Left ventricle myocardium superior (tissue), 1 donor: ENCODE measurements around the gene NFIB. TPM values are rescaled to one million over a fixed set of nuclear protein-coding genes. Genes with fewer than 3 reads are reported as not detected.

Experiments used
- ATAC-seq: fragments of 200-7000 bp; cut with Tn5 transposase; one replicate; pipeline ENCODE4 v1.9.1; 2020; ENCODE audit warnings: mild to moderate bottlenecking, moderate library complexity
- DNase-seq: peaks from one replicate; pipeline ENCODE4 v3.0.0-alpha.2; 2020
- intact Hi-C: fragments of 100-400 bp; cut with micrococcal nuclease; formaldehyde crosslinking; loops from one replicate; pipeline ENCODE4 v1.11.0; 2022
- total RNA-seq: library from RNA; stranded (reverse); fragmentation: NEBNext Ultra II Directional; extraction: Animal tissue kit (Norgen Biotek cat#: 25700); gene quantifications from one replicate; pipeline ENCODE4 v1.2.1, GENCODE V29; 2021
- donor health status: DM: no; HTN: yes; CAD: no; lungs with severe emphysema.

NFIB gene
- total RNA-seq, 1 donor from 2014 or later = 110 TPM

DNA sequence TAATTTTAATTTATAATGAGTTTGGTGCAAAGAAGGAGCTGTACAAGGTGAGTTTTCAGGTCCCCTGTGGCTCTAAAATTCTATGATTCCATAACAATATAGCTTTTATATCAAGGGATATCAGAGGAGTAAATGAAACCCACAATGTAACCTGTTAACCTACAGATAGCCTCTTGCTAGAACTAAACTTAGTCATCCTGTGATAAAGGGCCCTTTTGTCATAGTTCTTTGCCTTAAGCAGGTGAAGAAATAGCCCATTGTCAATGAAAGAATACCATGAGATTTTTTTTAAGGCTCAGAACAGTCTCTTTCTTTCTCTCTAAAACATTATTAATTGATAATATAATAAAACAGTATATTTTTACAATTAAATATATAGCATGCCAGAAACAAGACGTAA, 127.8 kb downstream of the NFIB start:
- DNase-seq = no peak
- no peak for ATAC-seq
- intact Hi-C loops = no loop called here

DNA sequence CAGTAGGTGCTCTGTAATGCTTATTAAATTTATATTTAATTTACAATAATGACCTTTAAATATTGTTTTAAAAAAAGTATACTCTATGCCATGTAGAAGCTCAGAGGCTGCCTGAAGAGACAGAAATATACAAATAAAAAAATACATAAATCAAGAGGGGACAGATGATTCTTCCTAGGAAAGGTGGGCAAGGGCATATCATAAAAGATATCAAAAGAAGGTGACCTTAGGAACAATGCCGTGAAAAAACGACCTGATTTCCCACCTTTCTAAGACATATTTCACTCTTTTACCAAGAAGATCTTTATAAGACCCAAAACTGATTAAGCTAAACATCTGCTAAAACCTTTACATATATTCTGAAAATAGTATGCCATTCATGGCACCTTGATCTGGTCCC, 128.9 kb downstream of the NFIB start:
- no peak for DNase-seq
- no peak for ATAC-seq
- intact Hi-C loops = no loop called here

DNA sequence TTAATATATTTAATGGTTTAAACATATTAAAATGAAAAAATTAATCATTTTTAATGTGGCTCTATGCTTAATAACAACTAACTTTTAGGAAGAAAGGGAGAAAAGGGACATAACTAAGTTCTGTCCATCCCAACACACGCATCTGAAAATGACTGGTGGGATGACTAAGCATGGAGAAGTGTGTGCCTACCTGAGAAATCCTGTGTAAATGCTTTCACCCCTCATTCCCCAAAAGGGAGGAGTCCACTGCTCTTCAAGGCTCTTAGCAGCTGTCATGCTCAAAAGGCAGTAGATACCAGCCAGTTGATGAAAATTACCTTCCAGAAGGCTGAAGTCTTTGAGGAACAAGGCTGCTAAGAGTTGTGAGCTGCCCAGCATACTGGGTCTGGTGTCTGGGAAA, 130.9 kb downstream of the NFIB start:
- intact Hi-C loops = no loop called here
- ATAC-seq (no peak), DNase-seq (no peak)

DNA sequence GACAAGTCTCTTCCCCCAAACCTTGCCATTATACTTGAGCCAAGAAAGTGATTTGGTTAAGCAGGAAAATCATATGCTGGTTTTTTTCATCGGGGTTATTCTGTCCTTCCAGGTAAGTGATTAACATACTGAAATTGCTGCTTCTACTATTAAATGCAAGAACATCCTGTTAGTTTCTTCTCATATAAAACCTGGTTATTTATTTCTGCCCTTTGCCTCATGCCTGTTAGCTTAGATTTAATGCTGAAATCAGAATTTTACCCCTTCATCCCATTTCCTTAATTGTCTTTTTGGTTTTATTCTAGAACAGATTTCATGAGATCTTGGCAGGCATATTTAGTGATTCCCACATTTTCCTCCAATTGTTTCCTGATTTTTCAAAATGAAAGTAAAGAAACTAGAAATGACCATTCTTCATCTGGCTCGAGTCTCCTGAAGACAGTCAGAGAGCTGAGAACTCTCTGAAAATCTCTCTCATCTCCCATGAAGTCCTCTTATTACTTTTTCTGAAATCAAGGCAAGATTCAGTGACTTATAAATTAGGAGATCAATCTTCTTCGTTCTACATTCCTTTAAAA, 132.9 kb downstream of the NFIB start:
- ATAC-seq (no peak), DNase-seq (no peak)
- intact Hi-C loops = no loop called here

DNA sequence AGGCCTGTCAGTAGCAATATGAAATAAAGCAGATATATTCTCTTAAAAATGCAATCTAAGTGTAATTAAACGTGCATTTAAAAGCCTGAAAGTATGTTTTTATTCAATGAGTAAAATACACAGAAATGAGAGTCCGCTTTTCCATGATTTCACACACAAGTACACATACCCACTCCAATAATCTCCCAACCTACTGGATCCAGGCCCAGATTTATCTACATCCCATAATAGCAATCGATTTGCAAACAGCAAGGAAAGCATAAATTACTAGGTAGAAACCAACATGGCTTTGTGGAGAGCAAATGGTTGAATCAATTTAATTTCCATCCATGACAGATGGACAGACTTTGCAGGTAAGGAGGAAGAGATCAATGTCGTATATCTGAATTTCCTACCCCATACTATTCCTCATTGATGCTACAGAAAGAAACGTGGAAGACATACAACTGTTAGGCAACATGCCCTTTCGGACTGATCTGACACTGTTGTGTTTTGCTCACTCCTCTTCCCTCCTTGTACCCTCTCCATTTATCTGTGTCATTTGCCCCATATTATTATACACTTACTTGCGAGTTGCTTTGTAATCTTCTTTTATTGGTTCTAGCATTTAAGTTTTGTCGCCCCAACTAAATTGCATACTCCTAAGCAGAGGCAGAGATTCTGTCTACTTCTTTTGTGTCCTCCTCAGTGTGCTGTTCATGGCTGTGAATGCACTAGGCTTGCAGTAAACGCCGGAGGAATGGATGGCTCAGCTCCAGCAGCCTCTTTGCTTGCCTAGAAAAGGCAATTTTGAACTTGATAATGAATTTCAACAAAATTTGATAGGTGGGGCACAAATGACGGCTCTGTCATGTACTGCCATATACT, 133.6 kb downstream of the NFIB start:
- peak; percentile 58 for DNase-seq
- ATAC-seq = peak; percentile 74
- intact Hi-C loops = no loop called here

DNA sequence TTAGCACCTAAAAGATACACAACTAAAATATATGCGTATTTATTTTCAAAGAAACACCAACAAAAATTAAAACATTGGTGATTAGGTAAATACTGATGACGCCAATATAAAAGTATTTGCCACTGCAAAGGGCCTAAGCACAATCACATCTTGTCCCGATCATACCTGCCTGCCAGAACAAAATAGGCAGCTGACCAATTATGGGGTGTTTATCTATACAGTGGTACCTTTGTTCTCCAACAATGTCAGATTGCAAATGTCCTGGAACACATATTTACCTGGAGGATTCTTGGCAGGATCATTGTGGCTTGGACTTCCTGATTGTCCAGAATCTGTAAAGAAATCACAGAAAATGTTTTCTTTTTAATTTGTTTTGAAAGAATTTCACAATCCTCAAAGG, 134.5 kb downstream of the NFIB start:
- DNase-seq (no peak), ATAC-seq (peak; percentile 24)
- intact Hi-C loops = no loop called here

DNA sequence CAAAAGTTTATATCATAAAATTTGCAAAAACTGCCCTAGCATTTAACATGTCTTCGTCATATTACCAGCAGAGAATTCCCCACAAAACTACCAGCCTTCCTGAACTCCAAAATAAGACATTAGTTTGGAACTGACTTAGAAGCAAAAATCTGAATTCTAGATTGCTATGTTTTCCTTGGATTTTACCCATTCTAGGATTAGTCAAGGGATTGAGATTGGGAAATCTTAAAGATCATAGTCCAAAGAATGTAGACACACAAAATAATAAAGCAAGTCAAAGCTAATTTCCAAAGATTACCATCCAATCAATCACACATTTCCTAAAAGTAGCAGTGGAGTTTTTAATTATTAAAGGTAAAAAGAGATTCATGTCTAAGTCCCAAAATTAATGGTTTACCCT, 138.2 kb downstream of the NFIB start:
- intact Hi-C loops = no loop called here
- DNase-seq (no peak), ATAC-seq (no peak)

DNA sequence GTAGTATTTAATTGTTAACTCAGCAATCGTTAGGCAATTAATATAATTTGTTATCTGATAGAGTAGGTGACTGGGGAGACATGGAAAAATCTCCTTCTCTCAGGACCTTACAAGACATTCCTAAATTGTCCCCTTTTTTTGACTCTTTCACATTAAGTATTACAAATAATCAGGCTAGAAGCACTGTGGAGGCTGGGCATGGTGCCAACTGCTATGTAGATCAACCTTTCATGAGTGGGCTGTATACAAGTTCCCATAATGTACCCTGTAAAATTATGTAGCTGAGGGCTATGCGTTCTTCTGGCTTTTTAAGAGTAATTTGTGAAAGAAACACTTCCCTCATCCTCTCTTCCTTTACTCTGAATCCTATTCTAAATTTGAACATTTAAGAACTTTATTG, 140.2 kb downstream of the NFIB start:
- ATAC-seq (no peak), DNase-seq (peak; percentile 41)

DNA sequence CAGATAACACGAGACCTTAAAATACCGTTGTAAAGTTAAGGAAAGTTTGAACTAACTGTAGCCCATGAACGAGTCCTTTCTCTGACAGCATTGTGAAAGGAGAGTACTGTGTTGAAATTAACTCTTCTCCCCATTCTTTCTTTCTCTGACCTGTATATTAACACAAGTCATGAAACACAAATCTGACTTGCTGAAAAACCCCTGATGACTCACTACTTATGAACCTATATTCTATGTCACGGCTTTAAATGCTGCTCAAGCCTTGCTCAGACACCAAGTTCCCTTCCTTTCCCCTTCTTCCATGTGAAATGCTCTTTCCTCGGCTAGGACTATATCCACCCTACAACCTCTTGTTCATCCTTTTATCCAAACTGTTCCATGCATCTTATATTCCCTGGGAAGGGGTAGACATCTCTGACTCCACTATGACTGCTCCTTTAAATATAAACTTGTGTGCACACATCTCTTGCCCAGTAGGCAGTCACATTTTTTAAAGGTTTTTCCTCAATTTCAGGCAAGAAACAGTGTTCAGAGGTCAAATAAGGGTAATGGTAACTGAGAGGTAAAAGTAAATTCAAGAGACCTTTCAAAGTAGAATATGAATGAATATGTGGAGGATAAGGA, 142.9 kb downstream of the NFIB start:
- intact Hi-C loops = no loop called here
- no peak for ATAC-seq
- DNase-seq = no peak

More for the DNA sequence above, 140.2 kb downstream of the NFIB start:
- intact Hi-C loops = no loop called here

DNA sequence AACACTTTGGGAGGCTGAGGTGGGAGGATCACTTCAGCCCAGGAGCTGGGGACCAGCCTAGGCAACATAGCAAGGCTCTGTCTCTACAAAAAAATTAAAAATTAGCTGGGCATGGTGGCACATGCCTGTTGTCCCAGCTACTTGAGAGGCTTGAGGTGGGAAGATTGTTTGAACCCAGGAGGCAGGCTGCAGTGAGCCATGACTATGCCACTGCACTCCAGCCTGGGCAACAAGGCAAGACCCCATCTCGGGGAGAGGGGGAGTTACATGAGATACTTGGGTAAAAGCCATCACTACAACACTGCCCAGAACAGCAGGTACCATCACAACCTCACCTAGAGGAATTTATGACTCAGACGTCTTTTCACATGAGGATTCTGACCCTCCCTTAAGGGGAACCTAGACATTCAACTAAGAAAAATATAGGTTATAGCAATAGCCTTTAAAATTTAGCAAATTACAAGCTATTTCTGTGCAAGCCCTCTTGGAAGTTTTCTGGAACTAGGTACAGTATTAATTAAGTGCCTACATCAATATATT, 143.5 kb downstream of the NFIB start:
- no peak for DNase-seq
- intact Hi-C loops = no loop called here
- no peak for ATAC-seq

DNA sequence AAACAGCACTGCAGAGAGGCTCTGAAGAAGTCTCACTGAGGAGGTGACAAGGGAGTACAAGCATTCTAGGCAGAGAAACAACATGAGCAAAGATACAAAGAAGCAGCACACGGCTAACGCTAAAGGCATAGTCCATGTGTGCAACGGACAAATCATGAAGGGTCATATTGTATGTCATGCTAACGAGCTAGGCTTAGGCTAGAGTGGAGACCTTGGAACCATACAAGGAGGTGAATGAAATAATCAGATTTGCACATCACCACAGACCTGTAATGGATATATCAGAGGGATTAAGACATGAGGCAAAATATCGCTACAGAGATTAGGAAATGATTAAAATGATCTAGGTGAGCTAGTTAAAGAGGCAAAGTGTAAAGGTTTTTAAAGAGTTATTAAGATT, 145.6 kb downstream of the NFIB start:
- no peak for DNase-seq
- intact Hi-C loops = no loop called here
- no peak for ATAC-seq

DNA sequence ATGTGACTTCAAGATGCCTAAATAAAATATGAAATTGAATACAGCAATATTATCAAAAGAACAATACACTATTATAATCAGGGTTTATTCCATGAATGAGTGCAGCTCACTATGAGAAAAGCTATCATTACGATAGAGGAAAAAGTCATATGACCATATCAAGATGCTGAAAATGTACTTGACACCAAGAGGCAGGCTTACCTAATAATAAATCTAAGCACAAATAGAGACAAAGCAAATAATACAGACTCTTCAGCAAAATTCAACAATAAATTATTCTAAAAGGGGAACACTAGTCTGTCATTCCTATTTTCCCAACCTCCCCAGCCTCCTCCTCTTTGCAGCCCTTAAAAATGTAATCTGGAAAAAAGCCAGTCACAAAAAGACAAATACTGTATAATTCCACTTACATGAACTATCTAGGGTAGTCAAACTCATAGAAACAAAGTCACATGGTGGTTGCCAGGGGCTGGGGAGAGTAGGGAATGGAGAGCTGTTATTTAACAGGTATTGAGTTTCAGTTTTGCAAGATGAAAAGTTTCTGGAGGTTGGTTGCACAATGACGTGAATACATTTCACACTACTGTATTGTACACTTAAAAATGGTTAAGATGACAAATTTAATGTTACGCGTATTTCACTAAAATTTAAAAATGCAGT, 148.4 kb downstream of the NFIB start:
- intact Hi-C loops = no loop called here
- no peak for DNase-seq
- ATAC-seq = no peak

DNA sequence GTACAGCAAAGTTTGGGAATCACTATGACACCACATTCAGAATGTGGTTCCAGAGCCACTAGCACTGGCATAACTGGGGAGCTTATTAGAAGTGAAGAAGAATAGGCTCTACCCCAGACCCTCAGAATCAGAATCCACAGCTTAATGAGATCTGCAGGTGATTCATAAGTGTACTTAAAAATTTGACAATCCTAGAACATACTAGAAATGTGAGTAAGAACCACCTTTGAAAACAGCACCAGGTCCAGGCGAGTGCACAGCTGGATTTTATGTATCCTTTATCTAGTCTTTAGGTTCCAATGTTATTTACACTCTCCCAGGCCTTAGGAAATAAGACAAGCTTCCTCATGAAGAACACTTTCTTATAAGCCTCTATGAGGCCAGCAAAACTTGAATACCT, 149.0 kb downstream of the NFIB start:
- ATAC-seq (peak; percentile 10), DNase-seq (no peak)
- intact Hi-C loops = no loop called here

DNA sequence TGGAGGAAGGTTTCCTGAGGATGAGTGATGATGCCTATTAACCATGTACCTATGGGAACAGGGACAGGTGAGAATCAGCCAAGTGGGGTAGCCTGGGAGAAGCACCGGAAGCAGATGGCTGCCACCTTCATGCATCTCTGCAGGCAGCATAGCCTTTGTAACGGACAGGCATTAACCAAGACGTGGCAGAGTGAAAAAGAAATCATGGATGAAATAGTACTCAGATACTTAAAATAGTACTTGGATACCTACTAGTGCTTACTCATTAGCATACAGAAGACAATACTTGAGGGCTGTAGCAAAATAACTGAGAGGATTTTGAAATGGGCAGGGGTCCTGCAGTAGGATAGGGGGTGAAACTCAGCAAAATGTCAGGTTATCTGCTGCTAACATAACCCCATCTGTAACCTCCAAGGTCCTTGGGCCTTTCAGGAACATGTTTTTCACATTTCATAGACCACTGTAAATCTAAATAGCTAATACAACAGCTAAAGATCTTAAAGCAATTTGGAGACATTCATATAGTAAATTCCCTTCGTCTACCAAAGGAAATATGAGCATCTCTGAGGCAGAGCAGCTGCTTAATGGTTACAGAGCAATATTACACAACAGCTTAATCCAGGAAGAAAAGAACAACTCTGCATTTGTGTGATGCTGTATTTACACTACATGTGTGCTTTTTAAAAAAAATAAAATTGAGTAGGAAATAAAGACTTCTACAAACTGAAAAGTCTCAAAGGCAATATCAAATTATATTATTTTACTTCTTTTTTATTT, 154.3 kb downstream of the NFIB start:
- intact Hi-C loops = no loop called here
- ATAC-seq = peak; percentile 31
- no peak for DNase-seq

DNA sequence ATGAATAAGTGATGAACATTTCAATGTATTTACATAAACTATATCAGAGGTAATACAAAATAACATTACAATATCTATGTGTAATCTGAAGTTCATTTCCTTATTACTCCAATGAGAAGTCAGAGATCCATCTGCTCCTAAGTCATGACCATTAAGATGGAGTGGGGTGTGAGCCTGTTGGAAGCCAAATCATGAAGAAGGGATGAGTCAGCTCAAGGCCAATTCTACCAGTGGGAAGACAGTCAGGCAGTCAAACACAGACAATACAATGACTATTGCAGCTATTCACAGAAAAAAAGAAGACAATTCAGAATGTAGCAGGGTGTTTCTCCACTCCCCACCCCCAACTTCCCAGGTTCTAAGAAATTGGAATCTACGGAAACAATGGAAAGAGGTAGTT, 155.0 kb downstream of the NFIB start:
- ATAC-seq (peak; percentile 33), DNase-seq (no peak)
- intact Hi-C loops = no loop called here

DNA sequence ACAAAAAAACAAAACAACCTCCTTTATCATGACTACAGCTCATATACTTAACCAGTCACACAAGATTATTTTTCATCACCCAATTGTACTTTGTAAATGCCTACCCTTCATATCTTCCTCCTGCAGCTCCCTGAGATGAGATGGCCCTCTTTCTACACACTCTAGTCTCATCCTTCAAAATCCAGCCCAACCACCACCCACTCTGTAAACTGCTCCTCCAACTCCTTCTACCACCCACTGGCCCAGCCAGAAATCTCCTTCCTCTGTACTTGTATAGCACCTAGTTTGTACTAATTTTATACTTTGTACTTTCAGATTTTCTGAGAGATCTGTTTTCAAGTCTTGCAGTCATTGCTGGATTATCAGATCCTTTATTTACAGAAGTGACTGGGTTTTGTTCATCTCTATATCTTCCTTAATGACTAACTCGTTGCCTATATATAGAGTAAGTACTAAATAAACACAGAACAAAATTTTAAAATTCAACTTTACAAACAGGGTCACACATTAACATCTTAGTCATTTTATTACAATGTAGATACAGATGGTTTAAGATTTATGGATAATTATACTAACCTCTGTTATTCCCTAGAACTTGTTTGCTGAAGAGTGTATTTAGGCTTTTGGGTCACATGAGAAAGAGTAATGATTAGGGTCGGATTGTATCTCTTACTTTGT, 155.7 kb downstream of the NFIB start:
- intact Hi-C loops = no loop called here
- ATAC-seq = no peak
- DNase-seq = no peak

DNA sequence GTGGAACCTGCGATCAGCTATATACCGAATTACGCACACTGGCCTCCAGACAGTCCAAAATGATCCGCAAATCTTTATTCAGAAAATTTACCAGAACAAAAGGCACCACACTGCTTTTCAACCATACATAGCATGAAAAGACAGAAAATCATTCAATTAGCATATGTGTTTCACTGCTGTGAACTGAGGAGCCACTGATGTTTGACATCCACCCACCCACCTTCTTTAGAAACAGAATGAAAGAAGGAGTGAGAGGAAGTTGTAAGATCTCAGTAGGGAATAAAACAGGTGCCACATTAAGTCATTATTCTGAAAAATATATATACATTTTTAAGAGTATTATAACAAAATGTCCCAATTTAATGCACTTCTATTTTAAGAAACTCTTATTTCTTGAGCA, 156.8 kb downstream of the NFIB start:
- intact Hi-C loops = no loop called here
- ATAC-seq (no peak), DNase-seq (no peak)

DNA sequence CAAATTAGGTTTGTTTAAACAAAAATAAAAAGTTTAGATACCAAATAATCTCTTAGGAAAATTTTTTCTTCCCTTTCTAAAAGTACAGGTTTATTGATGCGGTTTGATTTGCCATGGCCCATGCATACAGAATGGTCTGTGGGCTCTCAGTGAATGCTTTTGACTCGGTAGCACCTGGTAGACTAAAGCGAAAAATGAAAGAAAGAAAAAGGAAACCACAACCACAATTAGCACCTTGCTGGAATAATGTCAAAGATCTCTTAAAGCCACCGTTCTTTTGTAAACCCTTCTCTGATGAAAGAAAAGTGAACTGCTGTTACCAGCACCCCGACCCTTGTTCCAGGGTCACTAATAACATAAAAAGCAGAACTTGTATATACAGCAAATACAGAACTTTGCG, 157.9 kb downstream of the NFIB start:
- intact Hi-C loops = no loop called here
- DNase-seq = no peak
- ATAC-seq = no peak

DNA sequence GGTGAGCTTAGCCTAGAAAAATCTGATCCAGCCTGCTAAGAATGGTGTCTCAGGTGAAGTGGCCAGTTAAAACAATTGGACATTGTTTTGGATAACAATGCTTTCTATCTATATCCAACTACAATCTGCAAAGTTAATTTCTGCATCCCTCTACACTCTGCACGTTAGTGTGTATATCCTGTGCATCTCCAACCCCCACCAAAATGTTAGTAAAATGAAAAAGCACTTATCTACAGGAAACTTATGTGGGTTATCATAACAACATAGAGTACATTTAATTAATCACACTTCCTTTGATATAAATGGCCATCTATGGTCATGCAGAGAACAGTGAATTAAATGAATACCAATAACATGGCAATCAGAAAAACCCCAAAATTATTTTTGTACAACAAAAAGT, 158.7 kb downstream of the NFIB start:
- ATAC-seq (peak; percentile 13), DNase-seq (no peak)
- intact Hi-C loops = no loop called here
